ENCODE measurements around the gene MMP23B. TPM values are rescaled to one million over a fixed set of nuclear protein-coding genes. Genes with fewer than 3 reads are reported as not detected.
"Not testable (repeated sequence)": the region's sequence is repeated elsewhere in the genome, so short reads cannot be mapped to it uniquely, and the experiment has no call there.

Gene MMP23B
- 5.4 TPM for total RNA-seq

GRCh38 chr1:1631782-1632420 is at the start of gene MMP23B:
MMP23B (plus strand) TSS chr1:1632173; CDS start chr1:1632219, 46 bp downstream.
- ATAC-seq (no peak), DNase-seq (ENCODE audit: low spot score) (no peak)
- intact Hi-C loops (cut with DNase I) = no loop called here

DNA sequence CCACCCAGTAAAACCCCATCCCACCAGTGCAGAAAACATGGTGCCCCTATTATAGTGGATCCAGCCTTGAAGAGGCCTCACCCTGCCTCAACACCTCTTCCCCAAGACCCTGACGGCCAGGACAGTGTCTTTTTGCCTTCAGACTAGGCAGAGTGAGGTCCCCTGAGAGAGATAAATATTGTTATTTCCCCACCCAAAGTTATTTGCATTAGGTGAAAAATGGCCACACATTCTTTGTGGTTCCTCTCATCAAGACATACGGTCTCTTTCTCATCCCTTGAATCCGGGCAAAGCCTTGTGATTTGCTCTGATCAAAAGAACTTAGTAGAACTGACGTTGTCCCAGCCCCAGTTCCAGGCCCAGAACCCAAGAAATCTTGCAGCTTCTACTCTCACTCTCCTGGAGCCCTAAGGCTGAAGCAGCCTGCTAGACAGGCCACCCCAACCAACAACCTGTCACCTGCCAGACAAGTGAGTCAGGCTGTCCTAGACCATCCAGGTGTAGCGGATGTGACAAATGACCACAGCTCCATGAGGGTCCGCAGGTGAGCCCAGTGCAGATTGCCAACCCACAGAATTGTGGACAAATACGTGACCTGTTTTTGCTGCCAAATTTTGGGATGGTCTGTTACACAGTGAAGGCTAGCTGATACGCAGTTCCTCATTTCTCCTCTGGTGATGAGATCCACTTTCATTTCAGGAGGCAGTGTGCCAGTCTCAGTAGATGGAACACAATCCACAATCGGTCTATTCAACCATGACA is 49.2 kb upstream of the MMP23B start:
- intact Hi-C loops (cut with DNase I) = no loop called here
- DNase-seq (ENCODE audit: low spot score) (no peak), ATAC-seq (no peak)

GRCh38 chr1:1583347-1584010 is 48.5 kb upstream of the MMP23B start:
- DNase-seq (ENCODE audit: low spot score) (no peak), ATAC-seq (no peak)
- intact Hi-C loops (cut with DNase I) = no loop called here

- intact Hi-C loops (cut with DNase I) = no loop called here
- ATAC-seq = no peak
These were observed 40.5 kb upstream of the MMP23B start for GRCh38 chr1:1591452-1591851.

DNA sequence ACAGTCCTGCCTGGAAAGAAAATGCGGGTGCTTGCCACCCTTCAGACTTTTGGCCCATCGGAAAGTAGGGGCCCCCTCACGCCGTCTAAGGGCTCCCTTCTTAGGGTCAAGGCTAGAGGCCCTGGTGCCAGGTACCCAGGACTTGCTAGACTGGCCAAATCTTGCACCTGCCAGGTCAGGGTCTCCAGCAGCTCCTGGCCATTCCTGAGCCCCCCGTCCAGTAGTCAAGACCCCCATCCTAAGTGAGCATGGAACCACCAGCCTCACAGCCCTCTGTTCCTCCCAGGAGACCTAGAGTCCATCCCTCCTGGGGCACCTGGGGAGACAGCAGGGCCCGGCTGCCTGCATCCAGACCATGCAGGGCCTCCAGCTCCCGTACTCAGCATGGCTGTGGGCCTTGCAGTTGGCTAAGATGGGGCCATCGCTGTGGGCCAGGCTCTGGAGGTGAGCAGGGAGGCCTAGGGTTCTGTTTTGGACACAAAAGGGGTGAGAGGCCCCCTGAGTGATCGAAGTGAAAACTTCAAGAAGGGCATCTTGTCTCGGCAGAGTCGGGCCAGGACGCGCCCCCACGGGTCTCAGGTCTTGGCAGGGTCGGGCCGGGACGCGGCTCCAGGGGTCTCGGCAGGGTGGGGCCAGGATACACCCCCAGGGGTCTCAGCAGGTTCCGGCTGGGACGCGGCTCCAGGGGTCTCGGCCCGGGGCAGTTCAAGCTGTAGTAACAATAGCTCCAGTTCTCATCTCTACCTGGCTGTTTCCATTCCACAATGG is 38.0 kb upstream of the MMP23B start:
- intact Hi-C loops (cut with DNase I) = no loop called here
- DNase-seq (ENCODE audit: low spot score) (no peak), ATAC-seq (peak; percentile 12)

More at GRCh38 chr1:1591452-1591851, 40.5 kb upstream of the MMP23B start:
- DNase-seq (ENCODE audit: low spot score) = no peak

DNA sequence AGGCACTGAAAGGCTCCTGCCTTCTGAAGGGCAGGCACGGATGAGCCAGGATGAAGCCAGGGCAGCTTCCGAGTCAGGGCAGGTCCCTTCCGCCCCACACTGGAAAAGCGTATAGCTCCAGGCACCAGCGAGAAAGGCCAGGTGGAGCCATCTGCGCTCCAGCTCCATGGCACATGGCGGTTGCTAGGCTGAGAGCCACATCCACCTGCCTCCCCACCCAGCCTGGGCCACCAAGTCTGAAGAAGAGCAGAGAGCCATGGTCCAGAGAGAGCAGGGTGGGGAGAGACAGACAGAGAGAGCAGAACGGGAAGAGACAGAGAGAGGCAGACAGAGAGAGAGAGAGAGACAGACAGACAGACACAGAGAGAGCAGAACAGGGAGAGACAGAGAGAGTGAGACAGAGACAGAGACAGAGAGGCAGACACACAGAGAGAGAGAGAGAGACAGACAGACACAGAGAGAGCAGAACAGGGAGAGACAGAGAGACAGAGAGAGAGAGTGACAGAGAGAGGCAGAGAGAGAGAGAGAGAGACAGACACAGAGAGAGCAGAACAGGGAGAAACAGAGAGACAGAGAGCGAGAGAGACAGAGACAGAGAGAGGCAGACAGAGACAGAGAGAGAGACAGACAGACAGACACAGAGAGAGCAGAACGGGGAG is 37.2 kb upstream of the MMP23B start:
- no peak for DNase-seq (ENCODE audit: low spot score)
- intact Hi-C loops (cut with DNase I) = no loop called here
- ATAC-seq = no peak

DNA sequence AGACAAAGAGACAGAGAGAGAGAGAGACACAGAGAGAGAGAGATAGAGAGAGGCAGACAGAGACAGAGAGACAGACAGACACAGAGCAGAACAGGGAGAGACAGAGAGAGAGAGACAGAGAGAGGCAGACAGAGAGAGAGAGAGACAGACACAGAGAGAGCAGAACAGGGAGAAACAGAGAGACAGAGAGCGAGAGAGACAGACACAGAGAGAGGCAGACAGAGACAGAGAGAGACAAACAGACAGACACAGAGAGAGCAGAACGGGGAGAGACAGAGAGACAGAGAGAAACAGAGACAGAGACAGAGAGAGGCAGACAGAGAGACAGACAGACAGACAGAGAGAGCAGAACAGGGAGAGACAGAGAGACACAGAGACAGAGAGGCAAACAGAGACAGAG is 36.6 kb upstream of the MMP23B start:
- intact Hi-C loops (cut with DNase I); ATAC-seq; DNase-seq (ENCODE audit: low spot score): not testable (repeated sequence)

DNA sequence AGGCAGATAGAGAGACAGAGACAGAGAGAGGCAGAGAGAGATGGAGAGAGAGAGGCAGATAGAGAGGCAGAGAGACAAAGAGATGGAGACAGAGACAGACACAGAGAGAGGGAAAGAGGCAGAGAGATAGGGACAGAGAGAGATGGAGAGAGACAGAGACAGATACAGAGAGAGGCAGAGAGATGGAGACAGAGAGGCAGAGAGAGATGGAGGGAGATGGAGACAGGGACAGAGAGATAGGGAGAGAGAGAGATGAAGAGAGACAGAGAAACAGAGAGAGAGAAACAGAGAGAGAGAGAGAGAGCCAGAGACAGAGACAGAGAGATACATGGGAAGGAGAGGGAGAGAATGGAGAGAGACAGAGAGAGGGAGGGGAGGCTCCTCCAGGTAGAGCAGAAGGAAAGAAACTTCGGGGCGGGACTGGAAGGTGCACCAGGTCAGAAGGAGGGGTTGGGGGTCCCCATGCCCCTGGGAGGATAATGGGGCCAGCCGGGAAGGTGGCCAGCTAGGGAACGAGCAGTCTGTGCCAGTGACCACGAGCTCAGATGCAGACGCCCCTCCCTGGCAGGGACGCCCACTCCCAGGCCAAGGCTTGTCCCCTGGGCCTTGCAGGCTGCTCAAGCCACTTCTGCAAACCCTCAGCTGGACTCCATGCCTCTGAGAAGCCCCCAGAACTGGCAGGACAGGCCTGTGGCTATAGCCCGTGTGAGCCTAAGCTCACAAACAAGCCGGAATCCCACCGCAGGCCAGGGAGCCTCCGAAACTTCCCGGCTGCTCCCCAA is 35.3 kb upstream of the MMP23B start:
- no peak for ATAC-seq
- DNase-seq (ENCODE audit: low spot score) = no peak
- intact Hi-C loops (cut with DNase I) = no loop called here

DNA sequence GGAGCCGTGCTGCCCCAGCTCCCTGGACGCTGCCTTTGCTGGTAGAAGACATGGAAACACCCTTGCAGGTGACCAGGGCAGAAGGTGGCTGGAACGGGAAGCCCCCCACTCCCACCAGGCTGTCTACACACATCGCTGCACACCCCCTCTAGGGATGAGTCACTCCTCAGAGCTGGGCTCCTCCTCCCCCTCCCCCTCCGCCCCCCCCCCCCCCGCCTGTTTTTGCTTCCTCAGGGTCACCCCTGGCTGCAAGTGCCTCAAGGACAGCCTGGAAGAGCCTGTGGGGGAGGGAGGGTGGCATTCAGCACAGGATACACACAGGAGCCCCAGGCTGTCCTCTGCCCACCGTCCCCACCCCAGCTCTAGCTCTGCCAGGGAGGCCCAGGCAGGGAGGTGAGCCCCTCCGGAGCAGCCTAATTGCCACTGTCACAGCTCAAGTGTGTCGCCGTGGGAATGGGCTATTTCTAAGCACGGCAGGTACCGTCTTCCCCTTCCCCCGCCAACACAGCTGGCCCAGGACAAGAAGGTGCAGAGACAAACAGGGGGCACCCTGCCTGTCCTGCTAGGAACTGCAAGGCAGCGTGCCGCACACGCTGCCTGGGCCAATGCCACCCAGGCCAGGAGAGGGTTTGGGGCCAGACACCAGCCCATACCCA is 34.6 kb upstream of the MMP23B start:
- DNase-seq (ENCODE audit: low spot score) (no peak), ATAC-seq (no peak)
- intact Hi-C loops (cut with DNase I) = no loop called here

DNA sequence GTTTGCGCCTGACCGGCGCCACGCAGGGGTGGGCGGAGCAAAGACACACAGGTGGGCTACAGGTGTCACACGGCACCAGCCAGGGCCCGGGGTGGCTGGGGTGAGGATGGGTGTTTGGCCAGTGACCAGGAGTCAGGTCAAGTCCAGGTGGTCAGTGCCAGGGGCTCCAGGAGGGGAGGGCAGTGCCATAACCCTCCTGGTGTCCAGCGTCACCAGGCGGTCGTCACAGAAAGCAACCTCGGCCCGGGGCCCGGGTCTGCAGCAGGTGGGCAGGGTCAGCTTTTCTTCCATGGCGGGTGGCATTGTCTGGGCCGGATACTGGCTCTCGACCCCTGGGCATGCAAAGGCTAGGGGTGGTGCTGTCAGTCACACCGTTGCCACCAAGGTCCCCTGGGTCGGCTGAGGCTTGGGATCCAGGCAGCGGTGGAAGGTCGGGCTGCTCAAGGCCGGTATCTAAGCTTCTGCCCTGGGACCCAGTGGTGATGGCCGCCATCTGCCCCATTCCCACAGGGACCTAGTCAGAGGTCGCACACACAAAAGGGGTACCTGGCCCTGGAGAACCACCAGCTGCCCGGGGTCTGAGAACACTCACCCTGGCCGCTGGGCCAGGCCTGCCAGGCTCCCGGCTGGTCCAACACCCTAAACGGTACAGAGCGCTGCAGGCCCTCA is 33.8 kb upstream of the MMP23B start:
- ATAC-seq = no peak
- no peak for DNase-seq (ENCODE audit: low spot score)
- intact Hi-C loops (cut with DNase I) = no loop called here

- DNase-seq (ENCODE audit: low spot score) (no peak), ATAC-seq (no peak)
- intact Hi-C loops (cut with DNase I) = no loop called here
These were observed 33.3 kb upstream of the MMP23B start for GRCh38 chr1:1598720-1599029.

- ATAC-seq (no peak), DNase-seq (ENCODE audit: low spot score) (no peak)
- intact Hi-C loops (cut with DNase I) = no loop called here
These were observed 32.7 kb upstream of the MMP23B start for GRCh38 chr1:1599030-1599934.

GRCh38 chr1:1599935-1600860 is 31.8 kb upstream of the MMP23B start, which contains the start of gene FNDC10:
FNDC10 (minus strand) TSS chr1:1600135; CDS start chr1:1600015, 120 bp downstream.
- DNase-seq (ENCODE audit: low spot score) (no peak), ATAC-seq (no peak)
- intact Hi-C loops (cut with DNase I) = no loop called here

DNA sequence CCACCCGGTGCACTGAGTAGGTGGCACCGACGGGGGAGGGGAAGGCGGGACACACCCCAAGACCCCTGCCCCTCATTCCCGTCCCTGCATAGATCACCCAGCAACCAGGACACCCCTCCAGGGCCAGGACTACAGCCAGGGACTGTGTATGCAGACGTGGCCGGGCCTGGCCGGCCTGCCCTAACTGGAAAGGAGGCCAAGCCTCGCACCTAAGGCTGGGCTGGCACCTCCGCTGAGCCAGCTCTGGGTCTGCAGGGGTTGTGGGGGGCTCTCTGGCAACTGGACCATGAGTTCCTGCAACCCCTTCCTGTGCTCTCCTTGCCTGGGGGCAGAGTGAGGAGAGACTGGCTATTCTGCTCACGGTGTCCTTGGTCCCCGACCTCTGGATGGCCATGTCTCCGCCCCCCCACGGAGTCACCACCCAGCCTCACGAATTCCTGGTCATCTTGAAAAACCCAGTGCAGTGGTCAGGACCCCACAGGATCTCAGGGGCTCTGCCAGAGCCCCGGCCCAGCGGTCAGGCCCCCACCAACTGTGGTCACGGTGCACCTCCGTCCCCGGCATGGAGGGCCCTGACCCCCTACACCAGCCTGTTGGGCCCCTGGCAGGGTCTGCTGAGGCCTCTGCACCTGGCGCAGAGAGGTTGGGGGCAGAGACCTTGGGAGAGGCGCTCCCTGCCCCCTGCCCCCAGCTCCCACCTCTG is 31.0 kb upstream of the MMP23B start:
- intact Hi-C loops (cut with DNase I) = no loop called here
- ATAC-seq = no peak

More for the DNA sequence above, 31.0 kb upstream of the MMP23B start:
- DNase-seq (ENCODE audit: low spot score) = no peak

Measured in sciatic nerve (tissue), 2 donors.